Osteocyte (in vitro differentiated cells): Measurements from ENCODE around the gene BEND7. TPM values are rescaled to one million over a fixed set of nuclear protein-coding genes. Genes with fewer than 3 reads are reported as not detected.

ENCODE experiments used
- DNase-seq: peaks from one replicate; pipeline ENCODE4 v3.0.0; 2021; ENCODE audit warnings: mixed read lengths; ENCODE audit not compliant: unreplicated experiment; ENCODE audit errors: extremely low spot score
- H3K27ac Mint-ChIP-seq: one replicate; pipeline ENCODE4 v1.8.0; 2021; ENCODE audit warnings: mild to moderate bottlenecking, mixed read lengths; ENCODE audit not compliant: unreplicated experiment
- H3K27me3 Mint-ChIP-seq: one replicate; pipeline ENCODE4 v1.8.0; 2021; ENCODE audit warnings: mixed read lengths; ENCODE audit not compliant: unreplicated experiment
- H3K36me3 Mint-ChIP-seq: one replicate; pipeline ENCODE4 v1.8.0; 2021; ENCODE audit warnings: mixed read lengths; ENCODE audit not compliant: unreplicated experiment
- H3K4me1 Mint-ChIP-seq: one replicate; pipeline ENCODE4 v1.8.0; 2021; ENCODE audit warnings: mixed read lengths; ENCODE audit not compliant: unreplicated experiment
- H3K4me3 Mint-ChIP-seq: one replicate; pipeline ENCODE4 v1.8.0; 2021; ENCODE audit warnings: mild to moderate bottlenecking, moderate library complexity, mixed read lengths; ENCODE audit not compliant: unreplicated experiment
- H3K9me3 Mint-ChIP-seq: one replicate; pipeline ENCODE4 v1.8.0; 2021; ENCODE audit warnings: mixed read lengths; ENCODE audit not compliant: unreplicated experiment
- CTCF ChIP-seq: fragments of 200-600 bp; sonication (generic); IDR thresholded peaks from 2 replicates; pipeline ENCODE4 v1.5.0; 2021; ENCODE audit warnings: antibody characterized with exemption, mild to moderate bottlenecking, moderate library complexity
- total RNA-seq: library from RNA; stranded (reverse); gene quantifications from 2 replicates; pipeline ENCODE4 v1.2.1, GENCODE V29; 2021

The BEND7 gene
- total RNA-seq, 1 donor from 2014 or later = 12.4 TPM

DNA sequence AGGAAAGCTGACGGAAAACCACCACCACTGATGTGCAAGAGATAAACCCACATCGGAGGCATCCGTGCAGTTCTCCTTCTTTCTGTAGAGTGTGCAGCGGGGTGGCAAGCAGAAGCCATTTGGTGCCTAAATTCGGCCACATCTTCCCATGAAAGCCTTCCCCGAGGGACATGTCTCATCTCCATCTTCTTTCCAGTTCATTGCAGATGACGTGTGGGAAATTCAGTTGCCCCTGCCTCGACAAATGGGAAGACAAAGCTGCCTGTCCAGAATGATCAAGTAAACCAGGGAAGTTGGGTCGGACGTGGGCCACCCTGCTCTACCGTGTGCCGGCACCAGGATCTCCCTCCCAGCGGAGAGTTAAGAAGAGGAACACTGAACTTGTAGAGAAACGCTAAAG, 14.5 kb downstream of the BEND7 start:
- DNase-seq = no peak
- Mint-ChIP-seq H3K9me3 (no peaks in the 10 kb centered on the region), H3K4me3 (no peak overlapping the region), H3K27ac (no peak overlapping the region), H3K4me1 (no peaks in the 10 kb centered on the region), H3K27me3 (no peaks in the 10 kb centered on the region), H3K36me3 (no peaks in the 10 kb centered on the region)
- no peak for TF ChIP-seq CTCF

GRCh38 chr10:13512564-13512963, 16.2 kb downstream of the BEND7 start:
- Mint-ChIP-seq H3K4me1 (no peaks in the 10 kb centered on the region), H3K27me3 (no peaks in the 10 kb centered on the region), H3K36me3 (no peaks in the 10 kb centered on the region), H3K9me3 (no peaks in the 10 kb centered on the region), H3K4me3 (no peak overlapping the region), H3K27ac (no peak overlapping the region)
- no peak for DNase-seq
- TF ChIP-seq CTCF = no peak

DNA sequence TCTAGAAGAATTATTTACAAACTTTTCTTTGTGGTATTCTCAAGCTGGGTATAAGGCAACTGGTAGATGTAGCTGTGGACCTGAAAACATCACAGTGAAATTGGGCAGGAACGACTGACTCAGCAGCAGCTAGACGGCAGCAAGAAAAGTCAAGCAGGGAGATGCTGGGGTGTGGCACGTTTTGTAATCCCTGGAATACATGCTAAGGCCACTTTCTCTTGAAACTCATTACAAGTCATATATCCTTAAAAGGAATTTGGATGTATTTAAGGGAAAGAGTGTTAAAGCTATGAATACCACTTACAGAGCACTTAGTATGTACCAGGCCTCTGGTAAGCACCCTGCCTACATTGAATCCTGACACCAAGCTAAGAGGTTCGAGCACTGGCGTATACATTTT, 17.4 kb downstream of the BEND7 start:
- no peaks in the 10 kb centered on the region for H3K4me1 Mint-ChIP-seq
- no peaks in the 10 kb centered on the region for H3K27me3 Mint-ChIP-seq
- DNase-seq = no peak
- H3K36me3 Mint-ChIP-seq = no peaks in the 10 kb centered on the region
- no peak for TF ChIP-seq CTCF
- H3K4me3 Mint-ChIP-seq = no peak overlapping the region
- H3K27ac Mint-ChIP-seq = no peak overlapping the region
- no peaks in the 10 kb centered on the region for H3K9me3 Mint-ChIP-seq

GRCh38 chr10:13505052-13505680, 23.6 kb downstream of the BEND7 start:
- H3K4me1 Mint-ChIP-seq = peaks cover 6% of the 10 kb centered on the region
- DNase-seq = no peak

More at GRCh38 chr10:13505052-13505680, 23.6 kb downstream of the BEND7 start:
- no peak for TF ChIP-seq CTCF
- Mint-ChIP-seq H3K4me3 (no peak overlapping the region), H3K27ac (no peak overlapping the region), H3K27me3 (no peaks in the 10 kb centered on the region), H3K9me3 (no peaks in the 10 kb centered on the region), H3K36me3 (peaks cover 2% of the 10 kb centered on the region)
